H1 (cell line): ENCODE data around the gene NSUN2.

Source experiments
- CEBPB ChIP-seq: IDR thresholded peaks from 2 replicates; pipeline ENCODE4 v1.6.1; 2012; ENCODE audit warnings: low read depth, low read length
- EP300 ChIP-seq, 2 experiments: IDR thresholded peaks; 1 replicate in 1 of 2; 2 replicates in 1 of 2; pipeline ENCODE4 v1.6.1; 2011 to 2012; ENCODE audit warnings: low read depth in 2 of 2, low read length in 2 of 2, mild to moderate bottlenecking in 2 of 2, borderline replicate concordance in 1 of 2, inconsistent platforms in 1 of 2, moderate library complexity in 1 of 2
- EZH2 ChIP-seq: fragments of 200-600 bp; sonication (generic); IDR thresholded peaks from 2 replicates; pipeline ENCODE4 v1.7.1; 2012; ENCODE audit warnings: low read depth, mild to moderate bottlenecking, moderate library complexity, low read length, inconsistent platforms; ENCODE audit not compliant: severe bottlenecking
- TF ChIP-seq, protein P1 (sequence below): IDR thresholded peaks from 2 replicates; pipeline ENCODE4 v1.6.1; 2011; ENCODE audit warnings: low read depth, mild to moderate bottlenecking, low read length; ENCODE audit not compliant: insufficient read depth
- TF ChIP-seq, protein P2 (sequence below), 3 experiments: IDR thresholded peaks; 1 replicate in 2 of 3; 2 replicates in 1 of 3; pipeline versions ENCODE4 v1.5.1 to v1.6.1; 2011; ENCODE audit warnings: low read length in 3 of 3, mild to moderate bottlenecking in 3 of 3, inconsistent platforms in 2 of 3, low read depth in 1 of 3, moderate library complexity in 1 of 3; ENCODE audit not compliant: insufficient read depth in 1 of 3; ENCODE audit errors: control extremely low read depth in 1 of 3

DNA sequence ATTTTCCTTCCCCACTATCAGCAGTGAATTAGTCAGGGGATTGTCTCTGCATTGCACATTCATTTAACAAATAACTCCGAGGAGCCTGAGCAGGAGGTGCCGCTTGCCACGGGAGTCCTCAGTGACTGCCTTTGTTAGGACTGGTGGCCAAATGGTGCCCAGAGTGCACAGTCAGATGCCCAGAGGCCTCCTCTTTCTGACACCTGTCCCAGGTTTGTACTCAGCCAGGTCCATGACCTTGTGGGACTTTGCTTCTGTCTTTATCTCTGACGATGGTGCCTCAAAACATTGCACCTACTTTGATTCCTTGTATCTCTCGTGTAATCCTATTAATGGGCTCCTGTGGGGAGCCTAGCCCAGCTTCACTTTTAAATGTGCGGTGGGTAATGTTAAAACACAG, 4.7 kb upstream of the NSUN2 start:
- TF ChIP-seq, protein P1, sequence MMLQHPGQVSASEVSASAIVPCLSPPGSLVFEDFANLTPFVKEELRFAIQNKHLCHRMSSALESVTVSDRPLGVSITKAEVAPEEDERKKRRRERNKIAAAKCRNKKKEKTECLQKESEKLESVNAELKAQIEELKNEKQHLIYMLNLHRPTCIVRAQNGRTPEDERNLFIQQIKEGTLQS = no peak
- TF ChIP-seq, protein P2, sequence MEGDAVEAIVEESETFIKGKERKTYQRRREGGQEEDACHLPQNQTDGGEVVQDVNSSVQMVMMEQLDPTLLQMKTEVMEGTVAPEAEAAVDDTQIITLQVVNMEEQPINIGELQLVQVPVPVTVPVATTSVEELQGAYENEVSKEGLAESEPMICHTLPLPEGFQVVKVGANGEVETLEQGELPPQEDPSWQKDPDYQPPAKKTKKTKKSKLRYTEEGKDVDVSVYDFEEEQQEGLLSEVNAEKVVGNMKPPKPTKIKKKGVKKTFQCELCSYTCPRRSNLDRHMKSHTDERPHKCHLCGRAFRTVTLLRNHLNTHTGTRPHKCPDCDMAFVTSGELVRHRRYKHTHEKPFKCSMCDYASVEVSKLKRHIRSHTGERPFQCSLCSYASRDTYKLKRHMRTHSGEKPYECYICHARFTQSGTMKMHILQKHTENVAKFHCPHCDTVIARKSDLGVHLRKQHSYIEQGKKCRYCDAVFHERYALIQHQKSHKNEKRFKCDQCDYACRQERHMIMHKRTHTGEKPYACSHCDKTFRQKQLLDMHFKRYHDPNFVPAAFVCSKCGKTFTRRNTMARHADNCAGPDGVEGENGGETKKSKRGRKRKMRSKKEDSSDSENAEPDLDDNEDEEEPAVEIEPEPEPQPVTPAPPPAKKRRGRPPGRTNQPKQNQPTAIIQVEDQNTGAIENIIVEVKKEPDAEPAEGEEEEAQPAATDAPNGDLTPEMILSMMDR (IDR thresholded peaks at IDR 0.05; ENCODE audit: control extremely low read depth in 1 of 3, insufficient read depth in 1 of 3, low read depth in 1 of 3, low read length in 3 of 3) = no peak
- TF ChIP-seq CEBPB = no peak
- no peak for TF ChIP-seq EP300 (IDR thresholded peaks at IDR 0.05; ENCODE audit: borderline replicate concordance in 1 of 2, low read depth in 2 of 2, low read length in 2 of 2)
- no peak for TF ChIP-seq EZH2
